ENCODE data around the gene MIOS.
"Not testable (repeated sequence)": the region's sequence is repeated elsewhere in the genome, so short reads cannot be mapped to it uniquely, and the experiment has no call there.

Gene MIOS

DNA sequence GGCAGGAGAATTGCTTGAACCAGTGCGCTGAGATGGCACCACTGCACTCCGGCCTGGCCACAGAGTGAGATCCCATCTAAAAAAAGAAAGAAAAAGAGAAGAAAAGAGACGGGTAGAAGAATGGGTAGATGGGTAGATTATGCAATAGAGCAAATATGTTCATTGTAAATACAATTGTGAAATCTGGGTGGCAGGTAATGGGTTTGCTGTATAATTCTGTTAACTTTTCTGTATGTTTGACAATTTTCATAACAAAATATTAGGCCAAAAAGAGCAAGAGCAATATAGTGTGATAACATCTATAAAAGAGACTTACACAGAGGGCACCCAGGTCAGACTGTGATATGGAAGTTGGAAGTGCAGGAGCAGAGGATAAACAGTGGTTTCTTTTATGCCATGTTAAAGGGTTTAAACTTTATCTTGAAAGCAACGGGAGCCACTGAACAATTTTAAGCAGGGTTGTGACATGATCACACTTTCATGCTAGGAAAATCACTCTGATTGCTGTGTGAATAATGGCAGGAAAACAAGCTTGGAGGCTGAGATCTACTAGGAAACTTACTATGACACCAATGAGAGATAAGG lies 24.3 kb upstream of the MIOS start:
- Mint-ChIP-seq H3K4me3 (no peak overlapping the region), H3K4me1 (no peaks in the 10 kb centered on the region), H3K27me3 (no peaks in the 10 kb centered on the region), H3K27ac (no peak overlapping the region), H3K9me3 (no peaks in the 10 kb centered on the region)
- DNase-seq: no peak
- ATAC-seq: no peak

DNA sequence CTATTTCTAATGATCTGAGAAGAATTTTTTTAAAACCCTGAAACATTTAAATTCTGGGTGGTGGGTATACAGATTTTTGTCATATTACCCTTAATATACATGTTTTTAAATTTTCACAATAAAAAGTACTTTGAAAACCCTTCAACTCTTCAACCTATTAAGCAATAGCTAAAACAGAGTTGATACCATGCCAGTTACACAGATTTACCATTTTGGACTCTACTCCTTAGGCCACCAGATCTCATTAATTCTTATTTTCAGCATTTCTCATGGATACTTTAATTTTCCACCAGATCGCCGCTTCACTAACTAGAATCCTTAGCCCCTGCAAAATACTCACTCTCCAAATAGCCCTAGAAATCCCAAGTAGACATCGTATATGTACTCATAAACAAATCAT lies 18.3 kb upstream of the MIOS start:
- no peak for ATAC-seq
- no peak overlapping the region for H3K27ac Mint-ChIP-seq
- no peaks in the 10 kb centered on the region for H3K27me3 Mint-ChIP-seq
- no peaks in the 10 kb centered on the region for H3K9me3 Mint-ChIP-seq
- no peak for DNase-seq
- H3K4me3 Mint-ChIP-seq: no peak overlapping the region
- no peaks in the 10 kb centered on the region for H3K4me1 Mint-ChIP-seq

DNA sequence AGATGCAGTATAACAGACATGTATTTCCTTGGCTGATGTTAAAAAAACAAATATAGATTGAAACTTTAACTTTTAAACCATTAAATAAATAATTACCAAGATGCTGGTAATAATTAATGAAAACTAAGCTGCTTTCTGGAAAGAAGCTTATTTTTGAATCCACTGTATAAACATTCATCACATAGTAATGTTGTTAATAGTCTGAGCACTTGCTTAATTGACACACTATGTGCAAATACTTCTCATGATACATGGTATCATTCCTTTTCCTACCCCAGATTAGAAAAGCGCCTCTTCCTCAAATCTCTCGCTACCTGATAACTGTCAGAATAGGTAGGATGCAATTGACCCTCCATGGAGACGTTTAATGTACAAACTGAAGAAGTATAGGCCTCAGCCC lies 16.0 kb upstream of the MIOS start:
- H3K4me1 Mint-ChIP-seq: no peaks in the 10 kb centered on the region
- ATAC-seq (no peak), DNase-seq (no peak)
- no peaks in the 10 kb centered on the region for H3K9me3 Mint-ChIP-seq
- no peak overlapping the region for H3K27ac Mint-ChIP-seq
- no peaks in the 10 kb centered on the region for H3K27me3 Mint-ChIP-seq
- no peak overlapping the region for H3K4me3 Mint-ChIP-seq

DNA sequence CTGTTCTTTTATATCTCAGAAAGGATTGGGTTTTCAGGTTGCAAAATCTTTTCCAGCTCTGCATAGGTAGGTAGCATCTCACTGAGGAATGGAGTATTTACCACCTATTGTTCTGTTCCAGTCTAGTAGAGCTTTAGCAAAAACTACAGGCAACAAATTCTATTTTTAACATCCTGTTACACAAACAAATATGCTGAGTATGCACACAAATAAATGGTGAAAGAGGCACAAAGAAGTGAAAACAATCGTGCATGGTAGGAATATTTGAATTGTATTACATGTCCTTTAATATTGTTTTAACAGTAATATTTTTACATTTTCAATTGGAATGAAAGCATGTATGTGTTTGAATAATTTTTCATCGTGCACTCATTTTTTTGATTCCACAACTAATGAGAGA lies 14.5 kb upstream of the MIOS start:
- Mint-ChIP-seq H3K9me3 (peaks cover 0 to under 1% of the 10 kb centered on the region in 2 donors), H3K4me3 (no peak overlapping the region), H3K27me3 (no peaks in the 10 kb centered on the region), H3K27ac (no peak overlapping the region), H3K4me1 (no peaks in the 10 kb centered on the region)
- DNase-seq (no peak), ATAC-seq (no peak)

DNA sequence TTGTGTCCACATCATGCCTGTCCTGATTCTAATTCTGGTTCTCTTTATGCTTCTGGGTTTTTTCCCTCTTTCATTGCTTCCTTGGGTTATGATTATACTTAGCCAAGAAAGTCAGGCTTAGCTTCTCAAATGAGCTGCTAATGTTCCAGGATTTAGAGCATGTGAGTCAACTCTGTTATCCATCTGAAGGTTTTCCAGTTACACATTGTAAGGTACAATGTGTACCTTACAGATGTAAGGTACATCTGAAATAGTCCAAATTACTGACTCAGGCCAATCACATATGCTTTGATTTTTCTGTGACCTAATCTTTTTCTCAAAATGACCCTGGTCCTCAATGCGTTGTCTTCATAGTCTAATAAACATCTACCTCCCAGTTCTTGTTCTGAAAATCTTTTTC lies 13.3 kb upstream of the MIOS start:
- Mint-ChIP-seq H3K4me3 (no peak overlapping the region), H3K4me1 (no peaks in the 10 kb centered on the region), H3K27ac (no peak overlapping the region), H3K27me3 (no peaks in the 10 kb centered on the region), H3K9me3 (peaks cover 0 to 12% of the 10 kb centered on the region in 2 donors)
- DNase-seq (no peak), ATAC-seq (no peak)

DNA sequence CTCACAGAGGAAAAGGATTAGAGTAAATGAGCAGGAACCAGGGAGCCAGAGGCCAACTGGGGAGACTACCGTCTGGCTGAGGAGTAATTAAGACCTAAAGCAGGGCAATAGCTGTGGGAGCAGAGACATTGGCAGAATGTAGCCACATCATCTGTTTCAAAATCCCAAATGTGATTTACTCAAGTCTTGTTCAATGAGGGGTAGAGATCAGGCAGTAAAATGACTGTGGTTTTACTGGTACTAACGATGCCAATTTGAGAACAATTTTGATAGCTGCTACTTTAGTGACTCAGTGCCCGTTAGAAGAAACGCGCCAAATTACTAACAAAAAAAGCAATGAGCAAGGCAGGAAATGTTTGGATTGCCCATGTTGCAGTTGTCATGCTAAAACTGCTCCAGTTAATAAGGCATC lies 12.7 kb upstream of the MIOS start:
- Mint-ChIP-seq H3K27ac (no peak overlapping the region), H3K4me3 (no peak overlapping the region), H3K9me3 (peaks cover 6 to 18% of the 10 kb centered on the region in 2 donors), H3K27me3 (no peaks in the 10 kb centered on the region), H3K4me1 (no peaks in the 10 kb centered on the region)
- DNase-seq (no peak), ATAC-seq (no peak)

DNA sequence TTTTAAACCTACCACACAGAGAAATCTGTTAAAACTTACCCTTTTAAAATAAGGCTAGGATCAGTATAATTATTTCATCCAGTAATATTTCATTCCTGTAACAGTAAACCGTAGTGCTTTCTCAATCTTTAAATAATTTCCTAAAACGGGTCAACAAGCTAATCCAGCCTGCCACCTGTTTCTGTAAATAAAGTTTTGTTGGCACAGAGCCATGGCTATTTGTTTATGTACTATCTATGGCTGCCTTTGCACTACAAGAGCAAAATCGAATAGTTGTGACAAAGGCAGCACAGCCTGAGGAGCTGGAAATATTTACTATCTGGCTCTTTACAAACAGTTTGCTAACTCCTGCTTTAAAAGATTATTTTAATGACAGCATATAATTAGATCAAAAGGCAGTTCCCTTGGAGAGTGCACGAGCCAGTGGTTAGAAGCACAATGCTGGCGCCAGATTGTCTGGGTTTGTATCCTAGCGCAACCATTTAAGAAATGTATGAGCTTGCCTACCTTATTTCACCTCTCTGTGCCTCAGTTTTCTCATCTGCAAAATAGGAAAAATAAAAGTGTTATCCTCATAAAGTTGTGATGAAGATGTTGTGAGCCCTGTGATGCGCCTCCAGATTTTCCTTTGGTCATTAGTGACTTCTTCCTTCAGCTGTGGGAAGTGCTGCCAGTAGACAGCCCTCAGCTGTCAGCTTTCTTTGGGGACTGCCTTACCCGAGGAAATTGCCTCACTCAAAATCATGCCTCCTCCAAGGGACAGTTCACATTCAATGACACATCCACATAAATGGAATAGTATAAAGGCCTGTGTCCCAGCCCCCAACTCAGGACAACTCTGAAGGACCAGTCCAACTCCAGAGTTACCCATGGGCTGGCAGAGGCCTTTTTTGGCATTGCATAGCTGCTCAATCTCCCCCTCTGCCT lies 11.8 kb upstream of the MIOS start:
- no peak overlapping the region for H3K27ac Mint-ChIP-seq
- no peak for ATAC-seq
- H3K4me1 Mint-ChIP-seq: no peaks in the 10 kb centered on the region
- H3K4me3 Mint-ChIP-seq: no peak overlapping the region
- H3K27me3 Mint-ChIP-seq: no peaks in the 10 kb centered on the region
- DNase-seq: no peak
- H3K9me3 Mint-ChIP-seq: peaks cover 9 to 27% of the 10 kb centered on the region in 2 donors

DNA sequence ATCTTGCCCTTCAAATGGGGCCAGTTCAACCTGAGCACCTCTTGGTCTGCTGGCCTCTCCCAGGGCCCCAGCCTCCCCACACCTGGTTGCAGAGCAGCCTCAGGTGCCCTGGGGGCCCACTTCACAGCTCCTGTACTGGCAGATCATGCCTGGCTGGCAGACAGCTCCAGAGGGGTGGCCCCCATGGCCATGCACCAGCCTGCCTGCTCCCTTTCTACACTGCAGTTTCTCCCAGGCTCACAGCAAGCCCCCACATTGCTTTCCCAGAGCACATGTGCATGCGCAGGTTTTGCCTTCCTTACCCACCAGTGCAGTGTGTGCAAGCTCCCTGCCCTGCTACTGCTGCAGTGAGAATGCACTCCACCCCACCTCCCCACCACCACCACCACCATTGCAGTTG lies 9.8 kb upstream of the MIOS start:
- peaks cover 9 to 27% of the 10 kb centered on the region in 2 donors for H3K9me3 Mint-ChIP-seq
- H3K27ac Mint-ChIP-seq: no peak overlapping the region
- no peaks in the 10 kb centered on the region for H3K4me1 Mint-ChIP-seq
- H3K4me3 Mint-ChIP-seq: no peak overlapping the region
- DNase-seq (no peak), ATAC-seq (no peak)
- H3K27me3 Mint-ChIP-seq: no peaks in the 10 kb centered on the region

DNA sequence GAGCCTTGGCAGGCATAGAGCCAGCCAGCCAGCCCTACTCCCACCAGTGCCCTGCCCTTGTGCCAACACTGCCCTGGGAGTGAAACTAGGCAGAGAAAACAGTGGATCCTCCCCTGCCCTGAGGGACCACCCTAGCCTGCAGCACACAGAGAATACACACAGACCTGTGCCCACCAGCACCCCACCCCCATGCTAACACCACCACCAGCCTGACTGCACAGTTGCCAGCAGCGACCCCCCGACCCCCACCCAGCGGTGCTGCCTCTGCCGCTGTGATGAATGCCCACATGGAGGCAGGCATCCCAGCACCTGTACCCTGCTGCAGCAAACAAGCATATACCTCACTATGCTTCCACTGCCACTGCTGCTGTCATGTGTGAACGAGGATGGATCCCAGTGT lies 9.4 kb upstream of the MIOS start:
- H3K9me3 Mint-ChIP-seq: peaks cover 9 to 27% of the 10 kb centered on the region in 2 donors
- no peaks in the 10 kb centered on the region for H3K27me3 Mint-ChIP-seq
- no peaks in the 10 kb centered on the region for H3K4me1 Mint-ChIP-seq
- H3K27ac Mint-ChIP-seq: no peak overlapping the region
- DNase-seq (no peak), ATAC-seq (no peak)
- H3K4me3 Mint-ChIP-seq: no peak overlapping the region

DNA sequence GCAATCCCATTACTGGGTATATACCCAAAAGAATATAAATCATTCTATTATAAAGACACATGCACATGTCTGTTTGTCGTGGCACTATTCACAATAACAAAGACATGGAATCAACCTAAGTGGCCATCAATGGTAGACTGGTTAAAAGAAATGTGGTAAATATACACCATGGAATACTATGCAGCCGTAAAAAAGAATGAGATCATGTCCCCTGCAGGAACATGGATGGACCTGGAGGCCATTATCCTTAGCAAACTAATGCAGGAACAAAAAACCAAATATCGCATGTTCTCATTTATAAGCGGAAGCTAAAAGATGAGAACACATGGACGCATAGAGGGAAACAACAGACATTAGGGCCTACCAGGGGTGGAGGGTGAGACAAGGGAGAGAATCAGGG lies 5.1 kb upstream of the MIOS start:
- not testable (repeated sequence) for H3K27me3 Mint-ChIP-seq, H3K27ac Mint-ChIP-seq, H3K4me3 Mint-ChIP-seq, ATAC-seq, H3K4me1 Mint-ChIP-seq, DNase-seq
- H3K9me3 Mint-ChIP-seq: peaks cover 9 to 27% of the 10 kb centered on the region in 2 donors

DNA sequence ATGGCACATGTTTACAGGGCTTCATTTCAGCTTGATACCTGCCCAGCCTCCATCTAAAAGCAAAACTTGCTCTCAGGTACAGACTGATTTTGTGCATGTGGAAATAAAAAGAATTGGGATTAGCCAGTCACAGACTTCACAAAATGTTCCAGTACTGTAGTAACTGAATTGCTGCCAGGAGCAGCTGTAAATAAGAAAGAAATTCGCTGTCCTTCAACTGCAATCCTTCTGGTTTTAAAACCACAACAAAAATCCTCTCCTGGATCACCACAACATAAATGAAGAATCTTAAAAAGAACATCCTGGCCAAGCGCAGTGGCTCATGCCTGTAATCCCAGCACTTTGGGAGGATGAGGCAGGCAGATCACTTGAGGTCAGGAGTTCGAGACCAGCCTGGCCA lies 3.9 kb upstream of the MIOS start:
- Mint-ChIP-seq H3K9me3 (peaks cover 9 to 22% of the 10 kb centered on the region in 2 donors), H3K27ac (no peak overlapping the region), H3K4me1 (no peaks in the 10 kb centered on the region), H3K27me3 (no peaks in the 10 kb centered on the region), H3K4me3 (no peak overlapping the region)
- DNase-seq: no peak
- no peak for ATAC-seq

DNA sequence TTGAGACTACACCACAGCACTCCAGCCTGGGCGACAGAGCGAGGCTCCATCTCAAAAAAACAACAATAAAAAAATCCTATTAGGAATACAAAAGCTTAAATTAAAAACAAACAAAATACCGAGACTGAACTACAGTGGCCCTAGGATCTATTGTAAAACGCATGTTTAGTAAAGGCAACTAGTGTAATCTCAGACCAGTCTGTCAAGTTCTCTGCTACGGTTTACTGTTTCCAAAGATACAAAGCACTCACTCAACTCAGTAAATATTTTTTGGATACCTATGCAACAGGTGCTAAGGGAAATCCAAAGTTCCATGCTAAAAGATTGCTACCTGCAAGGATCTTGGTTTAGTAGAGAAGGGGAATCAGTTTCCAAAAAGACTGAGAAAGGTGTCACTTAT lies 3.4 kb upstream of the MIOS start:
- Mint-ChIP-seq H3K27ac (no peak overlapping the region), H3K4me1 (peaks cover 4% of the 10 kb centered on the region), H3K27me3 (no peaks in the 10 kb centered on the region), H3K4me3 (no peak overlapping the region), H3K9me3 (peaks cover 9 to 16% of the 10 kb centered on the region in 2 donors)
- no peak for DNase-seq
- ATAC-seq: no peak

DNA sequence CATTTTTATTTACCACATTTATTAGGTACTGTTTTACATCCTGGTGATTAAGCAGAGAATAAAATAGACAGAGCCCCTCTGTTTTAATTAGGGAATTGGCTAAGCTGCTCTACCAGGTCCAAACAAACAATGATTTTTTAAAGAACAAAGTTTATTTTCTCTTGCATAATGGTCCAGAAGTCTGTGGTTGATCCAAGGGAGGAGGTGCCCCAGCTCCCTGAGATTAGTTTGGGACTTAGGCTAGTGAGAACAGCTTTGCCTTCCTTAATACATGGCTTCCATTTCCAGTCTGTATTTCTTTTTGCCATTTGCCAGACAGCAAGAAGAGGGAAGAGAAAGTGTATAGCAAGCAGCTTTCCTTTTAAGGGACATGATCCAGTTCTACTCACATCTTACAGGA lies 2.9 kb upstream of the MIOS start:
- no peak for DNase-seq
- peaks cover 10% of the 10 kb centered on the region for H3K4me1 Mint-ChIP-seq
- no peak for ATAC-seq

DNA sequence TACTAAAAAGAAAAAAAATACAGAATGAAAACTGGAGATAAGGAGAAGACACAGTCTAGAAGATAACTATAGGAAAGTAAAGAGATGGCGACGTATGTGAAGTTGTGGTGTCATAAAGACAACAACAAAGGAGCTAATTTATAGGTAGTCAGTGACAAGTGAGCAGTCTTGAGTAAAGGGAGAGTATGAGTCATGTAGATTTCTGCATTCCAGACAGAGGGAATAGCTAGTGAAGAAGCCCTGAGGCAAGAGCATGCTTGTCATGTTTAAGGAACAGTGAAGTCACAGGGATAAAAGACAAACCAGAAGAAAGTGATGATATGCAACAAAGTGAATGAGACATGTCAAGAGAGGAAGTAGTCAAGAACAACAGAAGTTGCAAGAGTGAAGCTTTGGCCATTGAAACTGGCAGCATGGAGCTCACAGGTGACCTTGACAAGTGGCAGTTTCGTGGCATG lies 2.3 kb upstream of the MIOS start:
- DNase-seq (no peak), ATAC-seq (no peak)
- Mint-ChIP-seq H3K4me1 (peaks cover 15% of the 10 kb centered on the region), H3K9me3 (peaks cover 0 to 6% of the 10 kb centered on the region in 2 donors), H3K27me3 (no peaks in the 10 kb centered on the region), H3K27ac (no peak overlapping the region), H3K4me3 (no peak overlapping the region)

More for the DNA sequence above, 2.9 kb upstream of the MIOS start:
- Mint-ChIP-seq H3K9me3 (peaks cover 5 to 11% of the 10 kb centered on the region in 2 donors), H3K27ac (no peak overlapping the region), H3K4me3 (no peak overlapping the region), H3K27me3 (no peaks in the 10 kb centered on the region)

DNA sequence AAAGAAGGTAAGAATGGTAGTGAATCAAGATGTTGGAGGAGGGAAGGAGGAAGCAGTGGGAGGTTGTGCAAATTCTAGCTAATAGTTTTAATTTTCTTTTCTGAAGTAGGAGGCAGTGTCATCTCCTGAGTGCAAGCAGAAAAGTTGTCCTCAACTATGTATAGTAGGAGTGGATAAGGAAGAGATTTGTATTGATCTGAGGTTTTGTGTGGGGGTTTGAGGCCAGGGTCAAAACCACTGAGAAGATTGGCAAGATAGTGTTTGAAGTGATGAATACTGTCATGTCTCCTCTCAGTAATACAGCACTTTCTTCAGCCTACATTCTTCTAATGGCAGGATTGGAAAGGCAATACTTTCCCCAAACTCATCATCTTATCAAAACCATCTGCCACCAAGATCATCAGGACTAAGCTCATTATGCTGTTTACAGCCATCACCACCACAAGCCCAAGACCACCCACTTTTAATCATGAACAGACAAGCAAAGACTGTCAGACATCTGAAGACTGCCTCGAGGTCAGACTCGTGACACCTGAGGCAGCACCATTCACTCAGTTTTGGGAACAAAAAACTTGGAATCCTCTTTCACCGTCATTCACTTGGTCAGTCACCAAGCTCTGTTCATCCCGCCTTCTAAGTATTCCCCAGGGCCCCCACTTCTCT lies 1.5 kb upstream of the MIOS start:
- Mint-ChIP-seq H3K4me1 (peaks cover 23% of the 10 kb centered on the region), H3K27ac (no peak overlapping the region), H3K4me3 (no peak overlapping the region), H3K27me3 (no peaks in the 10 kb centered on the region), H3K9me3 (no peaks in the 10 kb centered on the region)
- DNase-seq: no peak
- no peak for ATAC-seq

All from stimulated activated naive CD8-positive, alpha-beta T cell treated with anti-CD3 and anti-CD28 coated beads, Interleukin-15, amount 100 ng/mL, for 72 hours (primary cell).